Right lobe of liver (tissue), 4 donors: ENCODE measurements around the gene RAD21L1.

Experiments
- CTCF ChIP-seq, 4 donors: fragments of 200-600 bp in 3 of 4; fragments of 450-650 bp in 1 of 4; IDR thresholded peaks; one replicate each; pipeline versions ENCODE4 v1.5.1 to v1.8.0; 2016 to 2022; ENCODE audit warnings: antibody characterized with exemption in 4 of 4, mild to moderate bottlenecking in 2 of 4
- POLR2A ChIP-seq: fragments of 450-650 bp; IDR thresholded peaks from one replicate; pipeline ENCODE4 v1.6.1; 2017; ENCODE audit warnings: antibody characterized with exemption, mild to moderate bottlenecking
- donor health status: DM: no; HTN: no; CAD: no.
- donor health status: DM: no; HTN: no; CAD: no.
- donor health status: DM: no; HTN: yes; CAD: no.

- TF ChIP-seq CTCF (IDR thresholded peaks at IDR 0.05) (peak in 1 of 4 donors; percentile 24), POLR2A (no peak)
These were observed 48.2 kb upstream of the RAD21L1 start for GRCh38 chr20:1177680-1178079.
